Esophagus squamous epithelium (tissue), 4 donors: Measurements from ENCODE around the gene KCNMA1.

Source experiments
- CTCF ChIP-seq, 6 experiments: fragments of 450-650 bp in 4 of 6; fragments of 200-600 bp in 2 of 6; sonication (generic) in 2 of 6; IDR thresholded peaks; one replicate each; pipeline ENCODE4 v1.5.1; 2016 to 2019; ENCODE audit warnings: antibody characterized with exemption in 6 of 6, mild to moderate bottlenecking in 4 of 6, moderate library complexity in 4 of 6
- POLR2A ChIP-seq, 4 donors: fragments of 450-650 bp; IDR thresholded peaks; one replicate each; pipeline ENCODE4 v1.6.1; 2017; ENCODE audit warnings: antibody characterized with exemption in 4 of 4, mild to moderate bottlenecking in 4 of 4, moderate library complexity in 3 of 4

GRCh38 chr10:77091597-77092165 lies 545.9 kb downstream of the KCNMA1 start:
- TF ChIP-seq POLR2A (IDR thresholded peaks at IDR 0.05), result no peak
- TF ChIP-seq CTCF (IDR thresholded peaks at IDR 0.05), result no peak
